Stimulated activated CD4-positive, alpha-beta T cell treated with anti-CD3 and anti-CD28 coated beads, Interleukin-1b, Interleukin-23, amount 100 ng/mL, for 48 hours (primary cell): ENCODE measurements around the gene CDX1.

ENCODE experiments used
- DNase-seq: peaks from one replicate; pipeline ENCODE4 v3.0.0-alpha.2; 2020

Gene CDX1

GRCh38 chr5:150166650-150167511 is at the start of gene CDX1:
Gene CDX1 (plus strand): TSS chr5:150166778. CDS start chr5:150166877, 99 bp downstream.
- no peak for DNase-seq

GRCh38 chr5:150117945-150118560 is 48.5 kb upstream of the CDX1 start:
- no peak for DNase-seq

GRCh38 chr5:150118561-150119229 is 47.9 kb upstream of the CDX1 start:
- DNase-seq, result no peak

GRCh38 chr5:150119421-150120061 is 47.0 kb upstream of the CDX1 start:
- DNase-seq, result no peak

- DNase-seq, result no peak
Observed at GRCh38 chr5:150120062-150120441, 46.5 kb upstream of the CDX1 start.

- DNase-seq, result no peak
Observed at GRCh38 chr5:150120617-150121447, 45.7 kb upstream of the CDX1 start.

GRCh38 chr5:150121448-150122157 is 45.0 kb upstream of the CDX1 start:
- no peak for DNase-seq

- DNase-seq, result peak; percentile 30
Observed at GRCh38 chr5:150122158-150122510, 44.4 kb upstream of the CDX1 start.

- DNase-seq, result no peak
Observed at GRCh38 chr5:150122536-150123481, 43.8 kb upstream of the CDX1 start.

GRCh38 chr5:150123542-150123941 is 43.0 kb upstream of the CDX1 start:
- DNase-seq, result no peak

GRCh38 chr5:150124111-150124557 is 42.4 kb upstream of the CDX1 start:
- DNase-seq, result no peak

GRCh38 chr5:150124596-150124995 is 42.0 kb upstream of the CDX1 start:
- DNase-seq, result no peak

- DNase-seq, result no peak
Observed at GRCh38 chr5:150125334-150125733, 41.2 kb upstream of the CDX1 start.

- DNase-seq, result no peak
Observed at GRCh38 chr5:150126199-150126920, 40.2 kb upstream of the CDX1 start.

- DNase-seq, result no peak
Observed at GRCh38 chr5:150126921-150127265, 39.7 kb upstream of the CDX1 start.

GRCh38 chr5:150129454-150129812 is 37.1 kb upstream of the CDX1 start:
- no peak for DNase-seq

- peak; percentile 44 for DNase-seq
Observed at GRCh38 chr5:150129813-150130492, 36.6 kb upstream of the CDX1 start.

GRCh38 chr5:150130493-150130922 is 36.1 kb upstream of the CDX1 start:
- DNase-seq, result no peak

GRCh38 chr5:150131461-150131860 is 35.1 kb upstream of the CDX1 start:
- no peak for DNase-seq
